ENCODE results near the gene EMC6.

EMC6 gene

DNA sequence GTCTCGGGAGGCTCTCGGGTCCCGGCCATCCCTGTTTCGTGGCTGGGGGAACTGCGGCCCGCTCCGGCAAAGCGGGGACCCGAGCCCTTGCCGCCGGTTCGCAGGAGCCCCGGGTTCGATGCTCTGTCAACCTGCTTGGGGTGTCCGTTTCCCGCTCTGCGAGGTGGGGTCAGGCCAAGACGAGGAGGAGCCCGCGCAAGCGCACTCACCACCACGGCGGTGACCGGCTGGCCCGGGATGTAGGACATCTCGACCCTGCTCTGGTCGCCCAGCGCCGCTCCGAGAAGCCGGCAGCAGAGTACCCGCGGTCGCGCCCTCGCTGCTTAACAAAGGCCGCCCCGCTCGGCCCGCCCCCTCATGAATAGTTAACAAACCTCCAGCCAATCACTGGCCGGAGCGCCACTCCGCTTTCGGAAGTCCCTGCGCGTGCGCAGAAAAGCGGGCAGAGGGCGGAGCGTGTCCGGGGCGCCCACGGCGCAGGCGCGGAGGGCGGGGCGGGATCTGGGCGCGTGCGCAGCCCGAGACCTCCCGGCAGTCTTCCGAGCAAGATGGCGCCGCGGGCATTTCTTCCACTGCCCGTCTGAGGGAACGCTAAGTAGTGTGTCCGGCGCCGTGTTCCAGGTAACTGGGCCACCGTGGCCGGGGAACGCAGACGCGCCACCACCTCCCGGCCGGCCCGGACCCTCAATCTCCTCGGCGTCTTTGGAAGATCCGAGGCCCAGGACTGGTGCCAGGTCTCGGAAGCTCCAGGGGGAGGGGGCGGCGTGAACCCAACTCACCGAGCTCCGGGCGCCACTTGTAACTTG lies at the start of gene EMC6, which contains the start of gene TAX1BP3:
Gene EMC6 (plus strand): TSS at position 534 of the 806 bp plus-strand sequence. CDS start 335 bp downstream, outside the sequence.
Gene TAX1BP3 (minus strand): TSS at position 300 of the 806 bp plus-strand sequence. CDS start 52 bp downstream, at position 248.
- H3K4me3 ChIP-seq (replicated peaks; ENCODE audit: low read depth, low read length): peak within 1 kb of the TSS; percentile 77
- TF ChIP-seq, protein P1, sequence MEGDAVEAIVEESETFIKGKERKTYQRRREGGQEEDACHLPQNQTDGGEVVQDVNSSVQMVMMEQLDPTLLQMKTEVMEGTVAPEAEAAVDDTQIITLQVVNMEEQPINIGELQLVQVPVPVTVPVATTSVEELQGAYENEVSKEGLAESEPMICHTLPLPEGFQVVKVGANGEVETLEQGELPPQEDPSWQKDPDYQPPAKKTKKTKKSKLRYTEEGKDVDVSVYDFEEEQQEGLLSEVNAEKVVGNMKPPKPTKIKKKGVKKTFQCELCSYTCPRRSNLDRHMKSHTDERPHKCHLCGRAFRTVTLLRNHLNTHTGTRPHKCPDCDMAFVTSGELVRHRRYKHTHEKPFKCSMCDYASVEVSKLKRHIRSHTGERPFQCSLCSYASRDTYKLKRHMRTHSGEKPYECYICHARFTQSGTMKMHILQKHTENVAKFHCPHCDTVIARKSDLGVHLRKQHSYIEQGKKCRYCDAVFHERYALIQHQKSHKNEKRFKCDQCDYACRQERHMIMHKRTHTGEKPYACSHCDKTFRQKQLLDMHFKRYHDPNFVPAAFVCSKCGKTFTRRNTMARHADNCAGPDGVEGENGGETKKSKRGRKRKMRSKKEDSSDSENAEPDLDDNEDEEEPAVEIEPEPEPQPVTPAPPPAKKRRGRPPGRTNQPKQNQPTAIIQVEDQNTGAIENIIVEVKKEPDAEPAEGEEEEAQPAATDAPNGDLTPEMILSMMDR (IDR thresholded peaks at IDR 0.05; ENCODE audit: low read length, missing control alignments): no peak
- peak; percentile 98 for DNase-seq (ENCODE audit: low read depth)

DNA sequence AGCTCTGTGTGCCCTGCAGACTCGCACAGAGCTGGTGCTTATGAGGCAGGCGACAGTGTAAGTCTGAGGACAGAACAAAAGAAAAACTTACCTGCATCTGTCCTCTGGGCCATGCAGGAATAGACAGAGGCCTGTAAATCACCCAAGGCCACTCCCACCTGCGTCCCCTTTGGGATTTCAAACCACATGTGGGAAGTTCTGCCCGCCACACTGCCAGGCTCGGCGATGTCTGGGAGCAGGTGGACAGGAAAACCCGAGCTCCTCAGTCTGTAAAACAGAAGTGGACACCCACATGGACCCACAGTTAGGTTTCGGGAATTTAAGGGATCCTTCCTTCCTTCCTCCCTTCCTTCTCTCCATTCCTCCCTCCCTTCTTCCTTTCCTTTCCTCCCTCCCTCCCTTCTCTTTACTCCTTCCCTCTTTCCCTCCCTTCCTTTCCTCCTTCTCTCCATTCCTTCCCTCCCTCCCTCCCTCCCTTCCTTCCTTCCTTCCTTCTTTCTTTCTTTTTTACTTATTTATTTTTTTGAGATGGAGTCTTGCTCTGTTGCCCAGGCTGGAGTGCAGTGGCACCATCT lies 47.4 kb upstream of the EMC6 start:
- no peak overlapping the region for H3K4me3 ChIP-seq (replicated peaks; ENCODE audit: low read depth, low read length)
- DNase-seq (ENCODE audit: low read depth): no peak
- TF ChIP-seq, protein P1 (IDR thresholded peaks at IDR 0.05; ENCODE audit: low read length, missing control alignments): no peak

DNA sequence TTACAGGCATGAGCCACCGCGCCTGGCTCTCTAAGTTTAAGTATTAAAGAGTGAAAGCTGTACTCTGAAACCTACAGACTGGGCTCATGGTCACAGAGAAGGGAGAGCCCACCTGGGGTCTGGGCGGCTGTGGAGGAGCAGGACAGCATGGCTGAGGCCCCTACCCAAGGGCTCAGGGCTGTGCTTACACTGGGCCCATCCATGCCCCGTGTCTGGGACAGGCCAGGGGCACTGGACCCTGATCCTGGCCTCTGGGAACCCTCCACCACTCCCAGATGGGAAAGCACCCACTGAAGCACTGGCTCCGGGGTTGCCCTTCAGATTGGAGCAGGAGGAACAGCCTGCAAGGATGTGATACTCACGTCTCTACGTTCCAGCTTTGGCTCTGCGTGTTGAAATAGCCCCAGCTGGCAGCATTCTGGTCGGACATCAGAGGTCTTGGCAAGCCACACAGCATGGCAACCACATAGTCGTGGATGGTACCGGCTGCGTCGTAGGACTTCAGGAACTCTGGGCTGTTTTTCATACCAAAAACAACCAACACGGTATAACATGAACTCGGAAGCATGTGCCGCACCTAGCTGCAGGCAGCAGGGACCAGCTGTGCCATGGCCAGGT lies 45.5 kb upstream of the EMC6 start:
- no peak for DNase-seq (ENCODE audit: low read depth)
- TF ChIP-seq, protein P1 (IDR thresholded peaks at IDR 0.05; ENCODE audit: low read length, missing control alignments): no peak
- H3K4me3 ChIP-seq (replicated peaks; ENCODE audit: low read depth, low read length): no peak overlapping the region

DNA sequence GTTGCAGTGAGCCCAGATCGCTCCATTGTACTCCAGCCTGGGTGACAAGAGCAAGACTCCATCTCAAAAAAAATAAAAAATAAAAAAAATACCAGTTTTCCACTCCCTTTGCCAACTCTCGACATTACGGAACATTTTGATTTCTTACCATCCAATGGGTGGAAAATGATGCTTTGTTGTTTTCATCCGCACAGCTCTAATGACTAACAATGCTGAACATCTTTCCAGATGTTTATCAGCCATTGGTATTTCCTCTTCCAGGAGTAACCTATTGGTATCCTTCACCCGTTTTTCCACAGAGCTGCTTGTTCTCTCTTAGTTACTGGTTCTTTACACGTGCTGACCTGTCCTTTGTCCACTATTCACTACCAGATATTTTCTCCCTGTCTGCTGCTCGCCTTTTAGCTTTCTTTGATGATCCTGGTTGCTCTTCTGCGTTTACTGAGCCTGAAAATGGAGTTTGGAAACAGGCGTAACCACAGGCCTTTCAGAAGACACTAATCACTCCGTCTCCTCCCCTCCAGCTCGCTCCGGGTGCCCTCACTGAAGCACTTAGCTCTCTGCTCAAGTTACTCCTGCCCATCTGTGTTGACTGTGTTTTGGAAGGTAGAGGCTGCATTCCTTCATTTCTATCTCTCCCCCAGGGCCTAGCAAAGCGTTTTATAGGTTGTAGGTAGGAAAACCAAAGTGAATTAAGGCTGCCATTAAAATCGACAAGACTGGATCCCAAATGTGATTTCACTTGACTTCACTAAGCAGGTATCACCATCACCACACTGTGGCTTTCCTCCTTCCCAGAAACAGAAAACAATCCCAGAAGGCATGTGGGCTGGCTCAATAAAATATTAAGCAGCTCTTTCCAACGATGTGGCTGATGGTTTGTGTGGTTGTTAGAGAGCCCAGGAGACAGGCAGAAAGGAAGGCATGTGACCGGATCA lies 41.5 kb upstream of the EMC6 start:
- DNase-seq (ENCODE audit: low read depth): no peak
- no peak overlapping the region for H3K4me3 ChIP-seq (replicated peaks; ENCODE audit: low read depth, low read length)
- TF ChIP-seq, protein P1 (IDR thresholded peaks at IDR 0.05; ENCODE audit: low read length, missing control alignments): no peak

DNA sequence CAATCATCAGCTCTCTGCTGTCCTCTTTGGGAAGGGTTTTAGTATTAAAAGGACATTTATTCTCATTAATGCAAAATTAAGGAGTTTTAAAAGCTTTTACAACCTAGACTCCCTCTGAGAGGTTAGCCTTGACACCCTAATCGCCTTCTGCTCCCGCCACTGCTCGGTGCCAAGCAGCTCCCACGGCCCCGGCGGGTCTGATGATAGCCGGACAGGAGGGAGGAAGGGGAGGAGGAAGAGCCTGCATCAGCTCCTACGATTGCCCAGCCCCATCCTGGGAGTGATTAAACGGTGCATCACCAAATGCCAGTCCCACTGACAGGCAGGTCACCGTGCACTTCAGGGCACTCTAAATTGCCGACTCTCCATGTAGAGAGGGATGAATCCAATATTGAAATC lies 40.8 kb upstream of the EMC6 start:
- TF ChIP-seq, protein P1 (IDR thresholded peaks at IDR 0.05; ENCODE audit: low read length, missing control alignments): no peak
- no peak overlapping the region for H3K4me3 ChIP-seq (replicated peaks; ENCODE audit: low read depth, low read length)
- DNase-seq (ENCODE audit: low read depth): no peak

DNA sequence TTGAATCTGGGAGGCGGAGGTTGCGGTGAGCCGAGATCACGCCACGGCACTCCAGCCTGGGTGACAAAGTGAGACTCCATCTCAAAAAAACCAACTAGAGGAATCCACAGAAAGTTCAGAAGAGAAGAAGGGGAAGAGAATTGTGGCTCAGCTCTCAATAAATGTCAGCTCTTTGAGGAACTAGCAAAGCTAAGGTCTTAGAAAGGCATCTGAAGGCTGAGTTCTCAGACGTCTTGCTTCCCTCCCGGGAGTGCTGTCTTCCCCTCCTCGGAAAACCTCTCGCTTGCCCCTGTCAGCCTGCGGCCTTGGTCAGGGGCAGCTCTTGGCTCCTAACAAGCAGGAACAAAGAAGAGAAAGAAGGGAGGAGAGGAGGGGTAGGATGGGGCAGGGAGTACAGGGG lies 37.8 kb upstream of the EMC6 start:
- TF ChIP-seq, protein P1 (IDR thresholded peaks at IDR 0.05; ENCODE audit: low read length, missing control alignments): no peak
- no peak overlapping the region for H3K4me3 ChIP-seq (replicated peaks; ENCODE audit: low read depth, low read length)
- no peak for DNase-seq (ENCODE audit: low read depth)

Measured in fibroblast of pulmonary artery (primary cell).